ENCODE results near the gene CLNK.

Gene CLNK

GRCh38 chr4:10569491-10569890 lies 115.1 kb downstream of the CLNK start:
- DNase-seq: no peak

- DNase-seq: no peak
These were observed 116.8 kb downstream of the CLNK start for GRCh38 chr4:10567766-10568165.

- DNase-seq: no peak
These were observed 119.3 kb downstream of the CLNK start for GRCh38 chr4:10565166-10565780.

- no peak for DNase-seq
These were observed 129.9 kb downstream of the CLNK start for GRCh38 chr4:10554694-10555093.

- no peak for DNase-seq
These were observed 130.4 kb downstream of the CLNK start for GRCh38 chr4:10554121-10554520.

GRCh38 chr4:10552591-10553280 lies 131.8 kb downstream of the CLNK start:
- DNase-seq: no peak

GRCh38 chr4:10535912-10536311 lies 148.7 kb downstream of the CLNK start:
- no peak for DNase-seq

GRCh38 chr4:10534820-10535219 lies 149.7 kb downstream of the CLNK start:
- no peak for DNase-seq

GRCh38 chr4:10532155-10532554 lies 152.4 kb downstream of the CLNK start:
- DNase-seq: no peak

- no peak for DNase-seq
These were observed 154.3 kb downstream of the CLNK start for GRCh38 chr4:10530137-10530786.

- no peak for DNase-seq
These were observed 155.1 kb downstream of the CLNK start for GRCh38 chr4:10529291-10530136.

GRCh38 chr4:10527438-10527837 lies 157.1 kb downstream of the CLNK start:
- no peak for DNase-seq

GRCh38 chr4:10526429-10527222 lies 157.9 kb downstream of the CLNK start:
- no peak for DNase-seq

GRCh38 chr4:10524196-10524833 lies 160.3 kb downstream of the CLNK start:
- DNase-seq: no peak

GRCh38 chr4:10521424-10521823 lies 163.1 kb downstream of the CLNK start:
- no peak for DNase-seq

GRCh38 chr4:10509733-10510132 lies 174.8 kb downstream of the CLNK start:
- DNase-seq: no peak

- no peak for DNase-seq
These were observed 178.5 kb downstream of the CLNK start for GRCh38 chr4:10506077-10506476.

GRCh38 chr4:10504570-10505179 lies 179.9 kb downstream of the CLNK start:
- no peak for DNase-seq

GRCh38 chr4:10502717-10503116 lies 181.9 kb downstream of the CLNK start:
- DNase-seq: no peak

GRCh38 chr4:10500776-10501175 lies 183.8 kb downstream of the CLNK start:
- no peak for DNase-seq

GRCh38 chr4:10496200-10496599 lies 188.4 kb downstream of the CLNK start:
- DNase-seq: no peak

GRCh38 chr4:10495651-10496050 lies 188.9 kb downstream of the CLNK start:
- no peak for DNase-seq
